Measurements from ENCODE around the gene SAMHD1. TPM values are rescaled to one million over a fixed set of nuclear protein-coding genes. Genes with fewer than 3 reads are reported as not detected.

Gene SAMHD1
- polyA plus RNA-seq, 1 of the 3 experiments (the other 2 are of a cell fraction): 5.9 TPM

- H3K4me2 ChIP-seq: no peak overlapping the region
- no peaks in the 10 kb centered on the region for H3K27me3 ChIP-seq (ENCODE audit: insufficient read depth)
- H3K27ac ChIP-seq (ENCODE audit: low read depth in 2 of 2, low read length in 1 of 2): no peak overlapping the region
- peaks cover 23% of the 10 kb centered on the region for H3F3A ChIP-seq (replicated peaks; ENCODE audit: insufficient read depth)
- DNase-seq: no peak
- H3K4me1 ChIP-seq (ENCODE audit: control insufficient read depth in 1 of 2, insufficient read depth in 2 of 2, low read depth in 1 of 2, low read length in 1 of 2): peaks cover 9 to 27% of the 10 kb centered on the region in 2 experiments; a peak in 2 of 4 replicates
- WGBS (ENCODE audit: low lambda C conversion rate): 95% methylated on average over 2 of the region's 2 CpGs
- H3K36me3 ChIP-seq (replicated peaks in 1 of 2; ENCODE audit: control insufficient read depth in 1 of 2, insufficient read depth in 2 of 2, low read length in 1 of 2): no peaks in the 10 kb centered on the region
- H3K9ac ChIP-seq: no peak overlapping the region
- no peak overlapping the region for H3K4me3 ChIP-seq (ENCODE audit: low read depth in 2 of 2, low read length in 1 of 2)
- H2AFZ ChIP-seq (ENCODE audit: low read depth): no peak overlapping the region
- ChIA-PET POLR2A (no interaction called here), CTCF (no interaction called here)
- TF ChIP-seq SIN3A (IDR thresholded peaks at IDR 0.05; ENCODE audit: borderline replicate concordance, low read depth, low read length) (no peak), CTCF (IDR thresholded peaks at IDR 0.05) (no peak), CHD2 (IDR thresholded peaks at IDR 0.05; ENCODE audit: low read length, partially characterized antibody) (no peak)
- peaks cover 94% of the 10 kb centered on the region for H3K79me2 ChIP-seq (ENCODE audit: insufficient read depth)
- peaks cover 30% of the 10 kb centered on the region for H4K20me1 ChIP-seq (ENCODE audit: insufficient read depth)
- H3K9me2 ChIP-seq: no peaks in the 10 kb centered on the region
- no peaks in the 10 kb centered on the region for H3K9me3 ChIP-seq
Measured at GRCh38 chr20:36851490-36851889, 100.0 kb downstream of the SAMHD1 start.

GRCh38 chr20:36850759-36851158, 100.7 kb downstream of the SAMHD1 start:
- H3K36me3 ChIP-seq (replicated peaks in 1 of 2; ENCODE audit: control insufficient read depth in 1 of 2, insufficient read depth in 2 of 2, low read length in 1 of 2): no peaks in the 10 kb centered on the region
- POLR2A ChIA-PET: no interaction called here
- no peak for DNase-seq
- H3K4me1 ChIP-seq (ENCODE audit: control insufficient read depth in 1 of 2, insufficient read depth in 2 of 2, low read depth in 1 of 2, low read length in 1 of 2): peaks cover 9 to 24% of the 10 kb centered on the region in 2 experiments; a peak in 2 of 4 replicates
- no peak overlapping the region for H2AFZ ChIP-seq (ENCODE audit: low read depth)
- H3K27me3 ChIP-seq (ENCODE audit: insufficient read depth): no peaks in the 10 kb centered on the region
- peaks cover 23% of the 10 kb centered on the region for H4K20me1 ChIP-seq (ENCODE audit: insufficient read depth)
- H3F3A ChIP-seq (replicated peaks; ENCODE audit: insufficient read depth): peaks cover 23% of the 10 kb centered on the region
- TF ChIP-seq MEF2A (IDR thresholded peaks at IDR 0.05; ENCODE audit: borderline replicate concordance, low read depth): no peak
- TF ChIP-seq TAF1 (IDR thresholded peaks at IDR 0.05; ENCODE audit: borderline replicate concordance, low read depth, low read length): no peak
- no peak for TF ChIP-seq RAD21 (IDR thresholded peaks at IDR 0.05; ENCODE audit: low read length)
- no peak for TF ChIP-seq YY1 (IDR thresholded peaks at IDR 0.05; ENCODE audit: low read depth)
- TF ChIP-seq POLR2AphosphoS5 (IDR thresholded peaks at IDR 0.05; ENCODE audit: low read depth, low read length): no peak
- TF ChIP-seq TEAD4 (IDR thresholded peaks at IDR 0.05; ENCODE audit: borderline replicate concordance, insufficient read depth): no peak
- TF ChIP-seq GATA2 (CRISPR knock-in tag; IDR thresholded peaks at IDR 0.05): no peak
- TF ChIP-seq NRF1 (IDR thresholded peaks at IDR 0.05; ENCODE audit: low read depth, low read length): no peak
- TF ChIP-seq FOXJ3 (CRISPR knock-in tag; IDR thresholded peaks at IDR 0.05): no peak
- peaks cover 94% of the 10 kb centered on the region for H3K79me2 ChIP-seq (ENCODE audit: insufficient read depth)
- no peaks in the 10 kb centered on the region for H3K9me3 ChIP-seq
- WGBS (ENCODE audit: low lambda C conversion rate): 95% methylated on average over 6 of the region's 6 CpGs
- no peak overlapping the region for H3K9ac ChIP-seq
- CTCF ChIA-PET: interaction anchor here (1.2 kb wide), 1 partner anchor 13 kb away, joined by 4 read pairs; a partner anchor contains a TSS
- no peak overlapping the region for H3K4me3 ChIP-seq (ENCODE audit: low read depth in 2 of 2, low read length in 1 of 2)
- no peak overlapping the region for H3K4me2 ChIP-seq
- 0 out of 4 replicates have a peak overlapping the region, but pooled peaks of 1 of the 2 experiments have one; percentile 91 for H3K27ac ChIP-seq (ENCODE audit: low read depth in 2 of 2, low read length in 1 of 2)
- H3K9me2 ChIP-seq: no peaks in the 10 kb centered on the region
